NT2/D1 (cell line): Measurements from ENCODE around the gene MOB3B.

ENCODE experiments used
- SUZ12 ChIP-seq: IDR thresholded peaks from 2 replicates; pipeline ENCODE4 v1.6.1; 2011; ENCODE audit not compliant: insufficient read length, insufficient read depth; ENCODE audit errors: extremely low read depth
- YY1 ChIP-seq: IDR thresholded peaks from 2 replicates; pipeline ENCODE4 v1.6.1; 2011; ENCODE audit not compliant: insufficient read length, insufficient read depth
- ZNF274 ChIP-seq: IDR thresholded peaks from 2 replicates; pipeline ENCODE4 v1.6.1; 2011; ENCODE audit warnings: mild to moderate bottlenecking, low read depth, low read length

- TF ChIP-seq SUZ12 (no peak), ZNF274 (no peak), YY1 (no peak)
These were observed 180.6 kb downstream of the MOB3B start for GRCh38 chr9:27348785-27349697.
